HG03378 (cell line): ENCODE data around the gene RNF19B.

Source experiments
- ATAC-seq: cut with Tn5 transposase; IDR thresholded peaks from one replicate; pipeline ENCODE4 v1.9.1; 2021; ENCODE audit warnings: mild to moderate bottlenecking, moderate library complexity; ENCODE audit not compliant: unreplicated experiment

The RNF19B gene

DNA sequence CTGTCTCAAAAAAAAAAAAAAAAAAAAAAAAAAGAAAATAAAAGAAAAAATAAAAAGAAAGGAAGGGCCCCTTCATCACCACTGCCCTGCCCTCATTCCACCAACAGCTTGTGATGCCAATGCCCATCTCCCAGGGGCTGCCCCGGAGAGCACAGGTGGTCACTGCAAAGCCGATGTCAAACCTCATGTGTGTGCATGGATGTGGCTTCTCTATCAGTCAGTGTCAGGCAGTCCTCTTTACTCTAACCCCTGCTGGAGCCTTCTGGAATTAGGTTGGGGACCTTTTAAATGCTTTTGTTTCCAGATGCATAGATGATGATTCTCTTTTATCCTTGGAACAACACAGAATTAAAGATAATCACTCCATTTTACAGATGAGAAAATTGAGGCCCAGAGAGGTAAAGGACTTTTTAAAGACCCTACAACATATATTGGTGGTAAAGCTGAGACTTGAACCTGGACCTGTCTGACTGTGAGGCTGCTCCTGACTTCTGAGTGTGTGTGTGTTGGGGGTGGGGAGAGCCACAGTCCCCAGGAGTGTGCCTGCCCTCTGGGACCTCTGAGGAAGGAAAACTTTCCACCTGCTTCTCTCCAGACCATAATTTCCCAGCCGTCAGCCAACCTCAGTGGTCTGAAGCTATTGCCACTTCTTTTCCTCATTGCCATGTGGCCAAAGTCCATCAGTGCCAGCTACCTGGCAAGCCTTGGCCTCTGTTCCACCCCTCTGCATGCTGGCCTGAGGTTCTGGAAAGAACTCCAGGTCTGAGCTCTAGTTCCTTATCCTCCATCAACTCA, 60.4 kb downstream of the RNF19B start:
- ATAC-seq, result no peak

DNA sequence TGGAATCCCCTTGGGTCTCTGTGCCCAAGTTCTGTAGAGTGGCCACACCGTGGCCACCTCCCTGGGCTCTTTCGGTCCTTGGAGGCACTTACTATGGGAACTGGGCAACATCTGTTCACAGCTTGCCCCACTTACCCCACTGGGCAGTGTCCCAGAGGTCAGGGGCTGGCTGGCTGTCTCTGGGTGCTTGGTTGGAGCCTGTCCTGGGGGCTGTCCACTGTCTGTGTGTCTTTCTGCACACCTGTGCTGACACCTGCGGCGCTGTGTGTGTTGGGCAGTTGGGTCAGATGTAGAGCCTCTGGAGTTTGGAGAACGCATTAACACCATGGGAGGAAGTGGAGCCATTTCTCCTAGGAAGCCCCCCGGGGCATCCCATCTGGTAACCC, 62.1 kb downstream of the RNF19B start:
- no peak for ATAC-seq

- no peak for ATAC-seq
Measured at GRCh38 chr1:32901823-32902534, 62.6 kb downstream of the RNF19B start.

GRCh38 chr1:32900956-32901822, 63.4 kb downstream of the RNF19B start, which contains the start of gene TMEM54:
TMEM54 (minus strand) TSS chr1:32901389; CDS start chr1:32901238, 151 bp downstream.
- ATAC-seq, result no peak

GRCh38 chr1:32900371-32900955, 64.1 kb downstream of the RNF19B start:
- no peak for ATAC-seq

- ATAC-seq, result no peak
Measured at GRCh38 chr1:32899586-32900296, 64.9 kb downstream of the RNF19B start.

DNA sequence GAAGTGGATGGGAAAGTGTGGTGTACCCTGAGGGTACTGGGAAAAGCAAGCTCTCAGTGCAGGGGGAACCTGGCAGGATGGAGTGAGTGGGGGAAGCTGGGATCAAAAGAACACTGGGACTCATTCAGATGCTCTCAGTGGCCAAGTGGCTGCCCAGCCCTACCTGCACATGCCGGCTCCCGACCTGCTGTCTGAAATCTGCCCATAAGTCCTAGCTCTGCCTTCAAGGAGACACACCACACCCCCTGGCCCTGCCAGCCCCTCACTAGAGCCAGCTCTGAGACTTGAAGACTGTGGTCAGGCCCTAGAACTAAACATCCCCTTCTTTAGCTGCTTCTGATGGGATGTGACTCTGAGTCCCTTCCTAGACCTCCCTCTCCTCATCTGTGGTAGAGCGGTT, 65.7 kb downstream of the RNF19B start:
- ATAC-seq, result no peak

DNA sequence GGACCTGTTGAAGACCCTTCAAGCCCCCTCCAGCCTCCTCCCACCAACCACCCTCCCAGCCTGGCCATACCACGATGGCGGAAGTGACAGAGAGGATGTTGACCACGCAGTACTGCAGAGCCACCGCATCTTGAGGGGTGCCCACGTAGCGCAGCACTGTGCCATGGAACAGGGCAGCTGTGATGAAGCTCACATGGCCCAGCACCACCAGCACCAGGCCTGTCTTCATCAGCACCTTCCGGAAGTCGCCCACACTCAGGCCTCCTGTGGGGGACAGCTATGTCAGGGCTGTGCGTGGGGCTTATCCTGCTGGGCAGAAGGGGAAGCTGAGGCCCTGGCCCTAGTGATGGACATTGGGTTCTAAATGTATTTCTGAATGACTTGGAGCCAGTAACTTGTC, 66.6 kb downstream of the RNF19B start:
- no peak for ATAC-seq

DNA sequence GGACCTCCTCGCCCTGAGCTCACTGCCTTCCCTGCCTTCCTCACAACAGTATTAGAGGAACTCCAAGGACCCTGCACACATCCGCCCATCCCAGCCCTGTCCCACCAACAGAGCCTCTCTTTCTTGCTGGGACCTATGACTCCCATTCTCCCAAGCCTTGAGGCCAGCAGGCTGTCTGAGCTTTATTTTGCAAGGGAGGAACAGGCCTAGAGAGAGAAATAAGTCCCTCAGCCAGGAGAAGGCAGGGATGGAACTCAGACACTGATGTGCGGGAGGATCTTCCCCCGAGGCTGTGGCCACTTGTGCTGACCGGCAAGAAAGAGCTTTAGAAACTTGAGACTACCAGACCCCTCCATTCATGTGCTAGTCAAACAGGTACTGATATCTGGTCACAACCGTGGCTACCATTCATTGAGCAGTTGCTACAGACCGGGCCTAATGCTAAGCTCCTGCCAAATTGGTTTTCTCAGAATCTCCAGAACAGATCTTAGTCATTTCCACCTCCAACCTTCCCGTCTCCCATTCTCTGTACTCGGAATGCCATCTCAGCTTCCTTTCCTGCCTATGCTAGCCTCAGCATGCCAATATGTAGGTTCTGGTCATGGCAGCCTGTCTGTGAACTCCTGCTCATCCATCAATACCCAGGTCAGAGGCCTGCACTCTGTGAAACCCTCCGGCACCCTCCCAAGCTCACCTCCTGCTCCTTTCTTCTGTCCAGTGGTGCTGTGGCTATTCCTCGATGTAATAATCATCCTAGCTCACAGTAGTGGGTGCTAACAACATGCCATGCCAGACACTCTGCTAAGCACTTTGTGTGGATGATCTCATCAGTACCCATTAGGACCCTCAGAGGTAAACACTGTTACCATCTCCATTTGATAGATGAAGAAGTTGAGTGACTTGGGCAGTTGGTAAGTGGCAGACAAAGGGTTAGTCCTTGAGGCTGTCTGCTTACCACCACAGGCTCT, 67.2 kb downstream of the RNF19B start:
- ATAC-seq, result no peak

DNA sequence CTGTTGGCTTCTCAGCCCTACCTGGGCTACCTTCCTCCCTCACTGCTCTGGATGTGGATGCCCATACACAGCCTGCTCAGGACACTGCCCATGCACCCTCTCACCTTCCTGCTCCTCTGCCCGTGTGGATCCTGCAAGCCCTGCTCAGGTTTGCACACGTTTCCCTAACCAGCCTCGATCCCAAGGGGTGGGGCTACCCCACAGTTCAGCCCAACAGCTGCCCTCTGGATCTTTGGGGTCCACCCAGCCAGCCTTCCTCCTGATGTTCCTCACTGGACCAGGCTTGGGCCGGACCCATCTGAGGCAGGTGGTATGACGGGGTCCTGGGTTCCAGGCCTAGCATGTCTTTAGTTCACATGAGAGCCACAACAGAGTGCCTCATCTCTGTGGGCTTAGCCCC, 68.2 kb downstream of the RNF19B start:
- ATAC-seq, result no peak

DNA sequence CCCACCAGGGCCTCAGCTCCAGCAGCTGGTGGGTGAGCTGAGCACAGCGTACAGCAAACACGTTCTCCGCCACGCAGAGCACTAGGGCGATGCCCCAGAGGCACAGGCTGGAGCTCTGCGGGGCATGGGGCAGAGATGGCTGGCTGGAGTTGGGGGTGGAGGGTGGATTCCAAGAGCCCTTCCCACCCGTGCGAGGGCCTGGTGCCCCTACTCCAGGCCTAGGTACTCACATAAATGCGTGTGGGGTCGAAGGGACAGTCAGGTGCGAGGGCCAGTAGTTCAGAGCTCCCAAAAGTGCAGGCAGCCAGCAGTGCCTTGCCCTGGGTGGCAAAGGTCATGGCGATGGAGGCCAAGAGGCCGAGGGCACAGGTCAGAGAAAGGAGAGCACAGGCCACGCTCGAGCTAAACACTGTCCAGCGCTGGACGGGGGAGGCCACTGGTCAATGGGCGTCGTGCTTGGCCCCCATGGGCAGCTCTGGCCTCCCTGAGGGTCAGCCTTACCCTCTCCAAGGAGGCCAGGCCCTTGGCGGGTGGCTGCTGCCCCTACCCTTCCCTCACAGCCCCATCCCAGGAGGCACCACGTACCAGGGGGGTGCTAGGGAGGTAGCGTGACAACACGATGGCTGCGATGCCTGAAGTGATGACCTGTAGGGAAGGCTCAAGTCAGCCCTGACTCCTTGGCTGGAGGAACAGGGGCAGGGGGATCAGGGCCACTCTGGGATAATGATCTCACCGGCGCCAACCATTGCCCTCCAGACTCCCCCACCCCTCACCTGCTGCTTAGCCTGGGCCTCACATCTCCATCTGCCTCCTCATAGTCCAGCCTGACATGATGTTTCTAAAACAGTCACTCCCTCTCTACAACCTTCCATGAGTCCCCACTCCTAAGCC, 69.0 kb downstream of the RNF19B start:
- no peak for ATAC-seq

GRCh38 chr1:32894681-32895080, 69.9 kb downstream of the RNF19B start:
- no peak for ATAC-seq

DNA sequence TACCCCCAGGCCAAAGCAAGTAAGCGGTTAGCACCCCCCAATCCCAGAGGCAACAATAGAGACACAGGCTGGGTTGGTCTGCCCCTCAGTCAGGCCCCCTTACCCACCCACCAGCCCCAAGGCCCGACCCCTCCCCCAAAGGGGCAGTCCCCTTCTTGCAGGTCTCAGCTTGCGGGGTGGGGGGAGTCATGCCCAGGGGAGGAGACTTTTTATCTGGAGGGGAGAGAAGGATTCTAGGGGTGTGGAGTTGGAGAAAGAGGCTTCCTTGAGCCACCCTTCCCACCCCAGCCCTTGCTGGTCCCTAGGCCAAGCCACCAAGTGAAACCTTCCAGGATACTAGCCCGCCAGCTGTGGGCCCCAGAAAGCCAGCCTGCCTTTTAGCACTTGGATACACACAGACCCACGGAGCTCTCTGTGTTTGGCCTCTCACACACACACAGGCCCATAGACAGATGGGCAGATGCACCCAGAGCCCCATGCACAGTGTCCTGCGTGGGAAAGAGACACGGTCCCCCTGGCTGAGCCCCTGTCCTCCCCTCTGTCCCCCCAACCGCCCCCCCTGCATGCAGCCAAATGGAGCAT, 70.5 kb downstream of the RNF19B start:
- ATAC-seq, result no peak

DNA sequence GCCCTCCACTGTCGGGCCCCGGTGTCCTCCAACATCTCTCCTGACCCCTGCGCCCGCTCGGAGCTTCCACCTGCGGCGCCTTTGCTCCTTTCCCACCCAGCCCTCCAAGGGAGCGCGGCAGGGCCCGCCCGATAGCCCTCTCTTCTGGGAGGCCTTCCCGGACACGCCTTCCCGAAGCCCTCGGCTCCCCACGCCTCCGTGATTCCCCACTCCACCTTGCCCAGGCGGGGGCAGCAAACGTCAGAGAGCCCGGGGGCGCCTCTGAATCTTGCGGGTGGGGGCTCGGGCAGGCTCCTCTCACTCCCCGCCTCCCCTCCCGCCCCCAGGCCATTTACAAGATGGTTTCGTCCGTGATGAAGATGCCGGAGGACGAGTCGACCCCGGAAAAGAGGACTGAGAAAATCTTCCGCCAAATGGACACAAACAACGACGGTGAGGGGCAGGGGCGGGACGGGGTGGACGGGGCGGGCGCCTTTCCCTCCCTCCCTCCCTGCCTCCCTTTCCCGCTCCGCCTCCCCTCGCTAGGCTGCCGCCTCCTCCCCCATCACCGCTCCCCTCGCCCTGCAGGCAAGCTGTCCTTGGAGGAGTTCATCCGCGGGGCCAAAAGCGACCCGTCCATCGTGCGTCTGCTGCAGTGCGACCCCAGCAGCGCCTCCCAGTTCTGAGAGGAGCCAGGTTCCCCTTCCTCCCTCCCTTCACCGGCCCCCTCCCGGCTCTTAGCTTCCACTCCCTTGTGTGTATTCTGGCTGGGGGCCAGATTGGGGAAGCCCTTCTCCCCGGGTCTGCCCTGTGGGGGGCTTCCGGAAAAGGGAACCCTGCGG, 71.2 kb downstream of the RNF19B start:
- no peak for ATAC-seq

GRCh38 chr1:32892368-32893197, 72.0 kb downstream of the RNF19B start:
- no peak for ATAC-seq

- ATAC-seq, result no peak
Measured at GRCh38 chr1:32891630-32892029, 73.0 kb downstream of the RNF19B start.
